DOHH2 (cell line): ENCODE results near the gene C1orf105.

Source experiments
- EZH2phosphoT487 ChIP-seq: fragments of 200-600 bp; sonication (generic); IDR thresholded peaks from 2 replicates; pipeline ENCODE4 v1.6.1; 2017; ENCODE audit warnings: borderline replicate concordance, mild to moderate bottlenecking, antibody characterized with exemption, low read length, moderate library complexity, mixed read lengths
- TF ChIP-seq, protein P1 (sequence below): fragments of 200-600 bp; sonication (generic); IDR thresholded peaks from one replicate; pipeline ENCODE4 v1.5.1; 2014; ENCODE audit warnings: antibody characterized with exemption, mild to moderate bottlenecking, low read depth, low read length; ENCODE audit not compliant: poor library complexity, severe bottlenecking

DNA sequence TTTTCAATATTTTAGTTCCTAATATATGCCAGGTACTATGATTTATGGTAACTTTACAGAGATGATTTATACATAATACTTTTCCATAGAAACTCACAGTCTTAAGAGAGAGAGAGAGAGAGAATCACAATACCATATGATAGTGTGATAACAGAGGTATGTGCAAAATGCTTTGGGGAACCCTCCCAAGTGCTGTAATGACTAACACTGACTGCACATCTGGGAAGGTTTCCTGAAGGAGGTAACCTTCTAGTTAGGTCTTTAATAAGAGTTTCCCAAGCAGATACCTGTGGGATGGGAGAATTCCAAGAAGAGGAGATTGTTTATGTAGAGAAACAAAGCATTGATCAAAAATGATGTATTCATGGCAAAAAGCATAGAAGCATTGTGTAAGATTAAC, 58.0 kb downstream of the C1orf105 start:
- TF ChIP-seq, protein P1, sequence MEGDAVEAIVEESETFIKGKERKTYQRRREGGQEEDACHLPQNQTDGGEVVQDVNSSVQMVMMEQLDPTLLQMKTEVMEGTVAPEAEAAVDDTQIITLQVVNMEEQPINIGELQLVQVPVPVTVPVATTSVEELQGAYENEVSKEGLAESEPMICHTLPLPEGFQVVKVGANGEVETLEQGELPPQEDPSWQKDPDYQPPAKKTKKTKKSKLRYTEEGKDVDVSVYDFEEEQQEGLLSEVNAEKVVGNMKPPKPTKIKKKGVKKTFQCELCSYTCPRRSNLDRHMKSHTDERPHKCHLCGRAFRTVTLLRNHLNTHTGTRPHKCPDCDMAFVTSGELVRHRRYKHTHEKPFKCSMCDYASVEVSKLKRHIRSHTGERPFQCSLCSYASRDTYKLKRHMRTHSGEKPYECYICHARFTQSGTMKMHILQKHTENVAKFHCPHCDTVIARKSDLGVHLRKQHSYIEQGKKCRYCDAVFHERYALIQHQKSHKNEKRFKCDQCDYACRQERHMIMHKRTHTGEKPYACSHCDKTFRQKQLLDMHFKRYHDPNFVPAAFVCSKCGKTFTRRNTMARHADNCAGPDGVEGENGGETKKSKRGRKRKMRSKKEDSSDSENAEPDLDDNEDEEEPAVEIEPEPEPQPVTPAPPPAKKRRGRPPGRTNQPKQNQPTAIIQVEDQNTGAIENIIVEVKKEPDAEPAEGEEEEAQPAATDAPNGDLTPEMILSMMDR, result no peak
- no peak for TF ChIP-seq EZH2phosphoT487
